Measurements from ENCODE around the gene SMYD4. TPM values are rescaled to one million over a fixed set of nuclear protein-coding genes. Genes with fewer than 3 reads are reported as not detected.
A peak's percentile ranks its signal among the peaks of the same experiment; 100 is the strongest.
"Not testable (repeated sequence)": the region's sequence is repeated elsewhere in the genome, so short reads cannot be mapped to it uniquely, and the experiment has no call there.

The SMYD4 gene
- total RNA-seq, 1 donor from 2014 or later: 8.6 TPM

DNA sequence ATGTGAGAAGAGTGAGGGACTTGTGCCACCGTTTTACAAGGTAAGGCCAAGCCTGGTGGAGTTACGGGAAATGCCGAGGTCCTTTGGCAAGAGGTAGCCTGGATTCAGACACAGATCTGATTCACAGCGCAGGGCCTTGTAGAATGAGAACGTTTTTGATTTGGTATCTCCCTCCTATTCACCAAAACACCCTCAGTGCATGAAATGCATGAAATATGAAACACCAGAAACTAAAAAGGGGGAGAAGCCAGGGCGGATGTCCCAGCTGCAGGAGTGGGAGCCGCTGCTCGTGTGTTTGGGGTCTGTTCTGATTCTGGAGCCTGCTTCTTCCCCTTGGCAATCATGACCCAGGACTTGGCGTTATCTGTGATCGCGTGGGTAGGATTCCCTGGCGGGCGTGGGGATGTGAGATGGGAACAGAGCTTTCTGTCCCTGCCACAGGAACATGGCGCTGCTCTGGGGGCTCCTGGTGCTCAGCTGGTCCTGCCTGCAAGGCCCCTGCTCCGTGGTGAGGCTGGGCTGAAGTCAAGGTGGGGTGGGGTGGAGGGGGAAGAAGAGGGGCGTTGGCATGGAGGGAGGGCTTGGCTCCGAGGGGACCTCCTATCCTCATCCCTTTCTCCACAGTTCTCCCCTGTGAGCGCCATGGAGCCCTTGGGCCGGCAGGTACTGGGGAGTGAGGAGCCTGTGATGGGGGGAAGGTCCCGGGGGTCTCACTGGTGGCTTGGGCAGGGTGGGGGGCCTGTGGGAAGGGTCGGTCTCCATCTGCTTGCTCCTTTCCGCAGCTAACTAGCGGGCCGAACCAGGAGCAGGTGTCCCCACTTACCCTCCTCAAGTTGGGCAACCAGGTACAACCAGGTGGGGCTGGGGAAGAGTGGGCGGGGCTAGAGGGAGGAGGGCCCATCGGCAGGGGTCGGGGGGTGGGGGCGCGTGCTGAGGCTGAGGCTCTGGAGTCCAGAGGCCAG, 84.9 kb downstream of the SMYD4 start:
- intact Hi-C loops (cut with DNase I): no loop called here
- ATAC-seq (ENCODE audit: poor library complexity) (peak; percentile 26), DNase-seq (no peak)

DNA sequence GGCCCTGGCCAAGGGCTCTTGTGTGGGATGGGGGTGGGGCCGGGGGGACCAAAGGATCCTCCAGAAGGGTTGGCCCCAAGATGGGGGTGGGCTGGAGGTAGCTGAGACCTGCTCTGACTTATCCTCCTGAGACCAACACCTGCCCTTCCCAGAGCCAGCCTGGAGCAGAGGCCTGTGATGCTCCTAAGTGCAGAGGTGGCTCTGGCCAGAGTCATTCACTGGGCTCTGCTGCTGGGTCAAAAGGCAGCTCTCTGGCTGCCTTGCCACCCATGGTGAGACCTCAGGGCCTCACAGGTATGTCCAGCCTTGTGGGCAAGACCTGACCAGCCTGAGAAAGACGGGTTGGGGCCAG, 86.6 kb downstream of the SMYD4 start:
- DNase-seq: no peak
- intact Hi-C loops (cut with DNase I): no loop called here
- no peak for ATAC-seq (ENCODE audit: poor library complexity)

DNA sequence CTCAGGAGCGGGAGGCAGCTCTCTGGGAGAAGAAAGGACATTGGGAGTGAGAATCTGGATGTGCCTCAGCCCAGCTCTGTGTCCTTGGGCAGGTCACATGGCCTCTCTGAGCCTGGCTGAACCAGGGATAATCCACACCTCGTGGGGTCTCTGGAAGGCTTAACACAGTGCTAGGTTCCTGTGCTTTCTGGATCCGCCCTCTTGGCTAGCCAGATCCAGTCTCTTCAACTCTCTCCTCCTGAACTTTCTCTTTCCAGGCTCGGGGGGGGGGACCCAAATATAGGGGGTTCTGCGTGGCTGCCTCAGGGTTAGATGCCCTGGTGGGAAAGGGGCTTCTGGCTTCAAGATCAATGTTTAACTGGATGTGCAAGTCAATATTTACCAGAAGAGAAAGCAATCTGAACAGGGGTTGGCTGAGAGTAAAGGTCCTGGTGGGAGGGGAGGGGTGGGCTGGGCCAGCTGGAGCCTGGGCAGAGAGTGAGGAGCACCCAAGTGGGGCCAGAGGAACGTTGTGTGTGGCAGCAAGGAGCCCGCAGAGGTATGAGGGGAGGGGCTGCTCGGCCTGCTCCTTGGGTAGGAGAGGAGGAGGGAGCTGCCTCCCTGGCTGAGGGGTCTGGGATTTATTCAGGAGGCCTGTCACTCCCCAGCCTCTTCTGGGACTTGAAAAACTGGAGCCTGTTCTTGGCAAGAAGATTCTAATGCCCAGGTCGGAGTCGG, 87.2 kb downstream of the SMYD4 start, which contains the start of gene SERPINF2:
SERPINF2 (plus strand) TSS at position 501 of the 717 bp plus-strand sequence. CDS start 2,125 bp downstream, outside the sequence.
- ATAC-seq (ENCODE audit: poor library complexity) (peak; percentile 13), DNase-seq (no peak)
- intact Hi-C loops (cut with DNase I): no loop called here

DNA sequence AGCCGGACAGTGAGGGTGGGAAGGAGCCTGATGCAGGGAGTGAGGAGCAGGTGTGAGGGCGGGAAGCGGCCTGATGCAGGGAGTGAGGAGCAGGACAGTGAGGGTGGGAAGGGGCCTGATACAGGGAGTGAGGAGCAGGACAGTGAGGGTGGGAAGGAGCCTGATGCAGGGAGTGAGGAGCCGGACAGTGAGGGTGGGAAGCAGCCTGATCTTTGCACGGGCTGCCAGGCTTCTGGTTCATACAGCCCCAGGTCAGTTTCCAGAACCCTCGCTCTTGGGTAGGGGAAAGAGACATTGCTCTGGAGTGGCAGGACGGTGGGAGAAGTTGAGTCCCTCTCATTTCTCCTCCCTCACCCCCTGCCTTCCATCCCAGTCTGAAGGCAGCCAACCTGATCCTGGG, 87.8 kb downstream of the SMYD4 start:
- DNase-seq; intact Hi-C loops (cut with DNase I): not testable (repeated sequence)

DNA sequence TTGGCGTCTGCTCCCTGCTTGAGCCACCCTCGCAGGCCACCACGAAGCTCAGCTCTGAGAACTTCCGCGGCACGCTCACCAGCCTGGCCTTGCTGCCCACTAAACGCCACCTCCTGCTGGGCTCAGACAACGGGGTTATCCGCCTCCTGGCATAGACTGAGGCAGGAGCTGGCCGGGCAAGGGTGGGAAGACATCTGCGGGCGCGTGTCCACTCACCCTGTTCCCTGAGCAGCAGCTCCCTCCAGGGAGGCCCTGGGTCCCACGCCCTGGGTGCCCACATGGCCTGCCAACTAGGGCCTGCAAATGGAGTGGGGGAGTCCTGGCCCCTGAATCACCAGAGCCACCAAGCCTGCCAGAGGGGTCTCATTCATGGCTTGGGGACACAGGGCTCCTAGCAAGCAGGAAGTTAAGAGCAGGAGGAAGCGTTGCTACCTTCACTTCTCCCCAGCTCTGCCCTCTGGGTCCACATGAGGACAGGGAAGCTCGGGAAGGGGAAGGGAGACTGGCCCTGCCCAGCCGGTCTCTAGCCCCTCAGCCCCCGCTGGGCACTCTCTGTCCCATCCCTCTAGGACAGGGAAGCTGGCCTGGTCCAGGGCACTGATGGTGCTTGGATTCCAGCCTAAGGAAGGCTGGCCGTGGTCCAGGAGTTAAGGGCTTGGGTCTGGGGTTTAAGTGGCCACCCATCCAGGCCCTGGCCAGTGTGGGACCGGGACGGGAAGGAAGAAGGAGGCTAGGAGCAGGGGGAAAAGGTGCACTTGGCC, 92.0 kb downstream of the SMYD4 start:
- ATAC-seq (ENCODE audit: poor library complexity) (peak; percentile 40), DNase-seq (no peak)
- intact Hi-C loops (cut with DNase I): no loop called here

More for the DNA sequence above, 87.8 kb downstream of the SMYD4 start:
- ATAC-seq (ENCODE audit: poor library complexity): not testable (repeated sequence)

DNA sequence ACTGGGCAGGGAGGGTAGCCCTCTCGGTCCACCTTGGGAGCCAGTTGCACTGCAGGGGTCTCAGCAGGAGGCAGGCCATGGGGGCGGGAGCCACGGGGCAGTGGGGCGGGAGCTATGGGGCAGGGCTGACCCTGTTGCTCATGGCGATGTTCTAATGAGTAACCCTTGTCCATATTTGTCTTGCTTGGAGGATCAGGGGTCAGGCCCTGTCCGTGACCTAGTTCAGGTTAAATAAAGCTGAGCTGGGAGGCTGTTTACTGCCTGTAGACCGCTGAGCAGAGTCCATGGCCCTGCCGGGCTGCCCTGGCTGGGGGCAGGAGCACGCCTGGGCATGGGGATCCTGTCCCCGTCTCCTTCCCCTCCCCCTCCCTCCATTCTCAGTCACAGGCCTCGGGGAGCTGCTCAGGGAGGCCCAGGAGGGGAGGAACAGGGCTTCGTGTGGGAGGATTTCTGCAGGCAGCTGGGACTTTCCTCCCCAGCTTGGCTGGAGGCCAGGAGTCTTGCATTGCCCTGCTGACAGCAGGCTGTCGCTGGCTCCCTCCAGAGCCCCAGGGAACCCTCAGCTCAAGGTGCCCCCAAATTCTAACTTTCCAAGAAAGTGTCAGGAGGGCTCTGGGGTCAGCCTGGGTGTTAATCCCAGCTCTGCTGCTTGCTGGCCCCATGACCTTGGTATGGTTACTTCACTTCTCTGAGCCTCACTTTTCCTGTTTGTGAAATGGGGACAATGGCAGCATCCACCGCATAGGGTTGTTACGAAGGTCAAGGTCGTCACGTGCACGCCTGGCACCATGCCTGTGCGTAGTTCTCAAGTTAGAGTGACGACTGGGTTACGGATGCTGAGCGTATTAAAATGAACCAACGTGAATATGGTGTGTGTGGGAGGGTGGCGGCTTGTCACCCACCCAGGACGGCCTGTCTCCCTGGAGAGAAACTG, 93.1 kb downstream of the SMYD4 start:
- intact Hi-C loops (cut with DNase I): no loop called here
- peak; percentile 82 for DNase-seq
- peak; percentile 70 for ATAC-seq (ENCODE audit: poor library complexity)

DNA sequence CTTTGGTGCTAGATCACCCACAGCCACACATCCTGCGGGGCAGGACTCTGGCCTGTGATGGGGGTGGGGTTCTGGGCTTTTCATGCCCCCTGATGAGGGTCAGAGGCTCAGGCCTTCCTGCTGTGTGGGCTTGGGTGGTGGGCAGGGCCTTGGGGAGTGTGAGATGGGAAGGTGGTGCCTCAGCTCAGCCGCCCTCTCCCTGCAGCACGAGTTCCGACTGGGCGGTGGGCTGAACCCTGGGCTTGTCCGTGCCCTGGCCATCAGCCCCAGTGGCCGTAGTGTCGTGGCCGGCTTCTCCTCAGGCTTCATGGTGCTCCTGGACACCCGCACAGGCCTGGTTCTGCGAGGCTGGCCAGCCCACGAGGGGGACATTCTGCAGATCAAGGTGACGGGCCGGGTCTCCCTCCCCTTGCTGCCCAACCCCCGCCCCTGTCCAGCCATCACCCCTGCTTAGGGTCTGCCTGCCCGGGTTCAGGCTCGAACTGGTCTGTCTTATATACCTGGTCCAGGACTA, 93.8 kb downstream of the SMYD4 start:
- peak; percentile 10 for ATAC-seq (ENCODE audit: poor library complexity)
- DNase-seq: no peak
- intact Hi-C loops (cut with DNase I): no loop called here

DNA sequence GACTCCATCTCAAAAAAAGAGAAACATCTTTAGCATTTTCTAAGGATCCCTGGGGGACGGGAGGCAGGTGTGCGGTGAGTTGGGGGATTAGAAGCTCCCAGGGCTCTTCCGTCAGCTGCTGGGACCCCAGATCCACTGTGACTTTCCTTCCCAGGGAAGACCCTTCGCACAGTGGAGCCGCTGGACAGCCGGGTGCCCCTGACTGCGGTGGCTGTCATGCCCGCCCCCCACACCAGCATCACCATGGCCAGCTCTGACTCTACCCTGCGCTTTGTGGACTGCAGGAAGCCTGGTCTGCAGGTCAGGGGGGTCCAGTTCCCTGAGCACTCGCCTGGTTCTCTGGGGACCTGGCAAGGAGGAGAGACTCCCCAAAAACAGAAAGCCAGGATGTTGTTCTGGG, 94.3 kb downstream of the SMYD4 start:
- intact Hi-C loops (cut with DNase I): no loop called here
- ATAC-seq (ENCODE audit: poor library complexity): no peak
- DNase-seq: no peak

DNA sequence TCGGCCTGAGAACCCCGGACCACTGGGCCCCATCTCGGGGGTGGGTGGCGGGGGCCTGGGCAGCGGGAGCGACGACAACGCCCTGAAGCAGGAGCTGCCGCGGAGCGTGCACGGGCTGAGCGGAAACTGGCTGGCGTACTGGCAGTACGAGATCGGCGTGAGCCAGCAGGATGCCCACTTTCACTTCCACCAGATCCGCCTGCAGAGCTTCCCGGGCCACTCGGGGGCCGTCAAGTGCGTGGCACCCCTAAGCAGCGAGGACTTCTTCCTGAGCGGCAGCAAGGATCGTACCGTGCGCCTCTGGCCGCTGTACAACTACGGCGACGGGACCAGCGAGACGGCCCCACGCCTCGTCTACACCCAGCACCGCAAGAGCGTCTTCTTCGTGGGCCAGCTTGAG, 95.9 kb downstream of the SMYD4 start:
- no peak for DNase-seq
- intact Hi-C loops (cut with DNase I): no loop called here
- ATAC-seq (ENCODE audit: poor library complexity): no peak

DNA sequence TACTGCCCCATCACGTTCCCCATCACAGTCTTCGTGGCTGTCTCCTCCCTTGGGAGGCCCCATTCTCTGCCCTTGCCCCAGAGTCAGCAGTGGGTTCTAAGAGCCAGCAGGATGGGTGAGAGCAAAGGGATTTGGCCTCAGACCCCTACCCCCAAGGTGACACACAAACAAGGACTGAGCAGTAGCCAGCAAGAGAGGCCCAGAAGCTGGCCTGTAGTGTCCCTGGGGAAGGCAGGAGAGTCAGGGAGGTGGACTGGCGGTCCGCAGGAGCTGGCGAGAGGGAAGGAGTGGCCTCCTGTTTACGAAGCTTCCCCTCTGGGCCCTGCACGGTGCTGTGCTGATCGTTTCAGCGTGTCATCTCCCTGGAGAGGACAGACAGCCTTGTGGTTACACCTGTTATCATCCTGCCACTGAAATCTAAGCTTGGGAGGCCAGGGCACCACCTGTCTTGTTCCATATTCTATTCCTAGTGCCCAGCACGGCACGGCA, 96.8 kb downstream of the SMYD4 start:
- DNase-seq (no peak), ATAC-seq (ENCODE audit: poor library complexity) (no peak)
- intact Hi-C loops (cut with DNase I): no loop called here

DNA sequence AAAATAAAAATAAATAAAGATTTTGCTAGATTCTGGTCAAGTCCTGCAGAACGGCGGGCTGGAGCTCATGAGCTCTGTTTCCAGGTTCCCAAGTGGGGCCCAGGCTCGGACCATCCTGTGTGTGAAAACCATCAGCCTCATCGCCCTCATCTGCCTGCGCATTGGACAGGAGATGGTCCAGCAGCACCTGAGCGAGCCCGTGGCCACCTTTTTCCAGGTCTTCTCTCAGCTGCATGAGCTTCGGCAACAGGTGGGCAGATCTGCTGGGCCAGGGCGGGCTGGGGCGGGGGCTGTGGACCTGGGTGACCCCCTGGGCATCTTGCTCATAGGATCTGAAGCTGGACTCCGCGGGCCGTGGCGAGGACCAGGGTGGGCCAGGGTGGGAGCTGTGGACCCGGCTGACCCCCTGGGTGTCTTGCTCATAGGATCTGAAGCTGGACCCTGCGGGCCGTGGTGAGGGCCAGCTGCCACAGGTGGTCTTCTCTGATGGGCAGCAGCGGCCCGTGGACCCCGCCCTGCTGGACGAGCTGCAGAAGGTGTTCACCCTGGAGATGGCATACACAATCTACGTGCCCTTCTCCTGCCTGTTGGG, 97.4 kb downstream of the SMYD4 start:
- intact Hi-C loops (cut with DNase I): no loop called here
- no peak for DNase-seq
- ATAC-seq (ENCODE audit: poor library complexity): no peak

DNA sequence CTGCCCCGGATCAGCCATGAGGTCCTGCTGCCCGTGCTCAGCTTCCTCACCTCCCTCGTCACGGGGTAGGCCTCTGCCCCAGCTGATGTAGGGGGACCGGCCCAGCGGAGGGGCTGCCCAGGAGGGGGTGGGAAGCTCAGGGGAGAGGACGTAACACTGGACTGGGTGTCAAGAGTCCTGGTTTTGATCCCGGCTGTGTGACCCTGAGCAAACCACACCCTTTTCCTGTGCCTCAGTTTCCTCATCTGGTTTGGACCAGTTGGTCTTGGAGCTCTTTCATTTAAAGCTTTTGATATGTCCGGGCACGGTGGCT, 98.6 kb downstream of the SMYD4 start:
- no peak for DNase-seq
- ATAC-seq (ENCODE audit: poor library complexity): no peak
- intact Hi-C loops (cut with DNase I): no loop called here

DNA sequence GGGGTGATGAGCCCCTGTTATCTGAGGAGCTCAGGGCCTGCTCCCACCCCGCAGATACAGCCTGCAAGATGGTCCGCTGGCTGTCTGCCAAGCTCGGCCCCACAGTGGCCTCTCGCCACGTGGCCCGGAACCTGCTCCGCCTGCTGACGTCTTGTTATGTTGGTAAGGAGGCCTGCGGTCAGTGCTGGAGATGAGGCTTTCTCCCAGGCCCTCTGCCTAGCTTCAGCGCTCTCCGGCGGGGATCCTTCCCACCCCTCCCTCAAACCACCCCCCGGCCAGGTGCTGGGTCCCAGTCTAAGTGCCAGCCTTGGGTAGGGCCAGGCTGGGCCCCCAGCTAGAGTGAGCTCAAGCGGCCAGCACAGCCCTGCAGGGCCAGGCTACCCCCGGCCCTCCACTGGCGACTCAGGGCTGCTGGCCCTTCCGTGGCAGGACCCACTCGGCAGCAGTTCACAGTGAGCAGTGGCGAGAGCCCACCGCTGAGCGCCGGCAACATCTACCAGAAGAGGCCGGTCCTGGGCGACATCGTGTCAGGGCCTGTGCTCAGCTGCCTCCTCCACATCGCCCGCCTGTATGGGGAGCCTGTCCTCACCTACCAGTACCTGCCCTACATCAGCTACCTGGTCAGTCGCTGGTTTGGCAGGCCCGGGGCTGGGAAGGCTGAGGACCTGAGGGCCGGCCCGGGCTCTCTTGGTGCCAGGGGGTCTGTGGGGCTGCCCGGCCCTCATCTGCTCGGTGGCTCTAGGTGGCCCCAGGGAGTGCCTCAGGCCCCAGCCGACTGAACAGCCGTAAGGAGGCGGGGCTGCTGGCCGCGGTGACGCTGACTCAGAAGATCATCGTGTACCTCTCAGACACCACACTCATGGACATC, 99.1 kb downstream of the SMYD4 start:
- intact Hi-C loops (cut with DNase I): no loop called here
- DNase-seq (peak; percentile 93), ATAC-seq (ENCODE audit: poor library complexity) (peak; percentile 87)

DNA sequence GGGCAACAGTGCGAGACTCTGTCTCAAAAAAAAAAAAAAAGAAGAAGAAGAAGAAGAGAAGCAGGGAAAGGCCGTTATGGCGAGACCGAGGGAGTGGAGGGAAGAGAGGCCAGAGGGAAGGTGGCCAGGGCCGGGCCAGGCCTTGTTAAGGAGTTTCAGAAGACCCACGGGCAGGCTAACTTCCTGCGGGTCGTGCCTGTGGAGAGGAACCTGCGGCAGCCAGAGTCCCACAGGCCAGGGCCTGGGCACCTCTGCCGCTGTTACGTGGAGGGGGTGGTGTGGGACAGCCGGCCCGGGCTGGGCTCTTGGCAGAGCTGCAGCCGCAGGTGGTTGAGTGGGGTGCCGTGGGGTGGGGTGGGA, 99.8 kb downstream of the SMYD4 start:
- peak; percentile 23 for ATAC-seq (ENCODE audit: poor library complexity)
- intact Hi-C loops (cut with DNase I): loop anchor here (5.0 to 10.0 kb wide), 2 partner anchors 52 to 135 kb away; no protein-coding TSS in a partner anchor

More for the DNA sequence above, 99.8 kb downstream of the SMYD4 start:
- DNase-seq: no peak

Measured in Right ventricle myocardium superior (tissue), 1 donor.